ENCODE measurements around the gene RAD51B. TPM values are rescaled to one million over a fixed set of nuclear protein-coding genes. Genes with fewer than 3 reads are reported as not detected.

Gene RAD51B
- total and polyA plus RNA-seq, 5 donors = 0.88 to 5.3 (median 3.3) TPM

DNA sequence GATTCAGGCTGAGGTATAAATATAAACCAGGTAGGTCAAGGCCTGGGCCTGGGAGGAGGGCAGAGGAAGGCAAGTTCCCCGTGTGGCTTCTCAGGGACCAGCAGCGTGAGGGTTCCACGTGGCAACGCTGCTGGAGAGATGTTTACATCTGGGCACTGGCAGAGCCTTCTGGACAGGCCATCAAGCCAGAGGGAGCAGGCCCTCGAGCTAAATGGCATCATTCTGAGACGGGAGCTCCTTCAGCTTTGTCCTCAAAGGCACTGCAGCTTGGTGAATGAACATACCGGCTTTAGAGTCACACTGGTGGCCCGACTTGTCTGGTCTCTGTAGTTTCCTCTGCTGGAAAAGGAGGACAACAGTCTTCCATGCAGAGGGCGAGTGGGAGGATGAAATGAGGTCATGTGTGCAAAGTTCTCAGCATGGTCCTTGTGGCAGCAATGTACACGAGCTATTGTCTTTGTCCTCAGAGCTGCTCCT, 742.0 kb downstream of the RAD51B start:
- H3K27me3 ChIP-seq (ENCODE audit: control insufficient read depth, insufficient read depth) = no peaks in the 10 kb centered on the region
- ATAC-seq = no peak
- intact Hi-C loops (cut with DNase I) = no loop called here
- 64% methylated on average over 10 of the region's 10 CpGs for WGBS
- DNase-seq = no peak
- H3K9me3 ChIP-seq (ENCODE audit: control insufficient read depth, low read length) = no peaks in the 10 kb centered on the region
- peaks cover 14% of the 10 kb centered on the region for H3K4me1 ChIP-seq (ENCODE audit: control insufficient read depth, insufficient read depth, low read length)
- H3K4me3 ChIP-seq (ENCODE audit: low read length) = no peak overlapping the region
- no peak overlapping the region for H3K27ac ChIP-seq (ENCODE audit: low read length)

DNA sequence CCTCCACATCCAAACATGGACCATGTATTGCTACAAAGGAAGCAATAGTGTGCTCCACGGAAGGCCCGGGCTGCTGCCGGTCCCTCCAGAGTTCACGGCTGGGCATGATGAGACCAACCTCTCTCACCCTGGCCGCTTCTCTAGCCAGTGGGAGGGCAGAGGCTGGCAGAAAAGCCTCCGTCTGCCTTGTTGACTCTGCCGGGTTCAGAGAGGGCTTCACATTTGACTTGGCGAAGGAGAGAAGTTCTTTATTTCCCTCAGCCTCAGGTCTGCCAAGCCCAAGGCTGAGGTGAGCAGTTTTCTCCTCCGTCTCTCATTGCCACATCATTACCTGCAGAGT, 743.3 kb downstream of the RAD51B start:
- Histone ChIP-seq H3K27ac (ENCODE audit: low read length) (peak overlapping the region; percentile 77), H3K27me3 (ENCODE audit: control insufficient read depth, insufficient read depth) (no peaks in the 10 kb centered on the region), H3K4me1 (ENCODE audit: control insufficient read depth, insufficient read depth, low read length) (peaks cover 14% of the 10 kb centered on the region), H3K4me3 (ENCODE audit: low read length) (no peak overlapping the region), H3K9me3 (ENCODE audit: control insufficient read depth, low read length) (no peaks in the 10 kb centered on the region)
- ATAC-seq (no peak), DNase-seq (no peak)
- WGBS = 92% methylated on average over 9 of the region's 9 CpGs
- intact Hi-C loops (cut with DNase I) = no loop called here

DNA sequence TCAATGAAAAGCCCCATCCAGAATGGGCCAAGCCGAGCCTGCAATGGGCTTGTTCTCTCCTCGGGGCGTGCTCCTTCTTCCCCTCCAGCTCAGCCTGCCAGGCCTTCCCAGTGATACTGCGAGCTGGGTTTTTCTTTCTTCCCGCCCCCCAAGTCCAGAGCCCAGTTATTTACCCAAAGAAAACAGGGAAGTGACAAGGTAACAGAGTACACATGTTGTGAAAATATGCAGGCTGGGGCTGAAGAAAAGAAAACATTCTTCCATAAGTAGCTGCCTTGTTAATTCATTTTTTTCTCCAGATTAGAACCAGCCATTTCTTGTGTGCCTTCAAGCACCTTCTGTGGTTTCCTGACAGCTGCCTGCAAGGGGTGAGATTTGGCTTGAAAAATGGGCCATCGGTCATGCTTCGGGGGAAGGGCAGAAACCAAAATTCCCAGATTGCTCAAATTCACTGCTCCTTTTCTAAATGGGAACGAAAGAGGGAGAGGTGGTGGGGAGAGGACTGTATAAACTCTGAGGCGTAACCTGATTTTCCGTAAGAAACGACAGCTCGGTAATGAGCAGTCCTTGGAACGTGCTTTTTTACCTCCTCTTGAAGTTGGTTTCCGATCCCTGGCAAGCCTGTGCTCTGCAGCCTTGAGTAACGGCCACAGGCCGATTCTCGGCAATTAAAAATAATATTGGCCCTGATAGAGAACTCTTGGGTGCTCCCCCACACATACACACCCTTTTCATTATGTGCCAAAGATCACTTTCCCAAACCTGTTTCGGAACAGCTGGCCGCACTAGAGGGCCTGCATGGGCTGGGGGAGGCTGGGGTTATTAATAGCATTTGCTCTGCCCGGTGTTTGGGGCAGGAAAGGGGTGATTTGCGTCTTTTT, 743.9 kb downstream of the RAD51B start:
- intact Hi-C loops (cut with DNase I) = no loop called here
- ATAC-seq (peak; percentile 71 to 86), DNase-seq (peak; percentile 55 to 78 (median 74))
- H3K4me1 ChIP-seq (ENCODE audit: control insufficient read depth, insufficient read depth, low read length) = peaks cover 14% of the 10 kb centered on the region
- H3K27me3 ChIP-seq (ENCODE audit: control insufficient read depth, insufficient read depth) = no peaks in the 10 kb centered on the region
- H3K9me3 ChIP-seq (ENCODE audit: control insufficient read depth, low read length) = no peaks in the 10 kb centered on the region
- H3K4me3 ChIP-seq (ENCODE audit: low read length) = no peak overlapping the region
- WGBS = 58% methylated on average over 21 of the region's 21 CpGs
- H3K27ac ChIP-seq (ENCODE audit: low read length) = peak overlapping the region; percentile 77

DNA sequence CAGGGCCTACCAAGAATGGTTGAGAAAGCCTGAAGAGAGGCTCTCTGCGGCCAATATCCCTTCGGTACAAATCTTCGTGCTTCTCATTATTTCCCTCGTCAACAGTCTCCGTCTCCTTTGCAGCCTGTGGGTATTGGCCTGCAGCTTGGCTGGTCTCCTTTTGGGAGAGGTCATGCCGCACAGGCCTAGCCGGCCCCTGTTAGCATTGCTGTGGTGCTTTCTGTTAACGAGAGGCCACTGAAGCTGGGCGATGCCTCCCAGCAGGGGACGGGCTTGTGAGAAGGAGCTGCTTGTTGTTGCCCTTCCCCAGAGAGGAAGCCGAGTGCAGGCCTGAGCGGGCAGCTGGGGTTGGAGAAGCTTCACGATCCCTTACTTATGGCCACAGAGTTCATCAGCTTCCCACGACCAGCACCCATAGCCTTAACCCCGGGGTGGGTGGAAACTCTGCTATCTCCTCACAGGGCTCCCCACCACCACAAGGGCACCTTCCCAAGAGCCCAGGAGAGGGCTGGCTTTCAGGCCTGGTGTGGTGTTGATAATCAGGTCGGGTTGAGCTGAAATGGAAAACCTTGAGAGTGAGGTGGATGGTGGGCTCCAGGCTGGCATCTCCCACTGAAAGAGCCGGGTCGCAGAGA, 744.7 kb downstream of the RAD51B start:
- H3K4me1 ChIP-seq (ENCODE audit: control insufficient read depth, insufficient read depth, low read length) = peaks cover 14% of the 10 kb centered on the region
- no peaks in the 10 kb centered on the region for H3K9me3 ChIP-seq (ENCODE audit: control insufficient read depth, low read length)
- ATAC-seq = peak; percentile 45 to 54
- no peak overlapping the region for H3K4me3 ChIP-seq (ENCODE audit: low read length)
- H3K27ac ChIP-seq (ENCODE audit: low read length) = peak overlapping the region; percentile 77
- intact Hi-C loops (cut with DNase I) = no loop called here
- no peaks in the 10 kb centered on the region for H3K27me3 ChIP-seq (ENCODE audit: control insufficient read depth, insufficient read depth)
- WGBS = 79% methylated on average over 18 of the region's 18 CpGs
- DNase-seq = peak; percentile 53 to 80 (median 71)

DNA sequence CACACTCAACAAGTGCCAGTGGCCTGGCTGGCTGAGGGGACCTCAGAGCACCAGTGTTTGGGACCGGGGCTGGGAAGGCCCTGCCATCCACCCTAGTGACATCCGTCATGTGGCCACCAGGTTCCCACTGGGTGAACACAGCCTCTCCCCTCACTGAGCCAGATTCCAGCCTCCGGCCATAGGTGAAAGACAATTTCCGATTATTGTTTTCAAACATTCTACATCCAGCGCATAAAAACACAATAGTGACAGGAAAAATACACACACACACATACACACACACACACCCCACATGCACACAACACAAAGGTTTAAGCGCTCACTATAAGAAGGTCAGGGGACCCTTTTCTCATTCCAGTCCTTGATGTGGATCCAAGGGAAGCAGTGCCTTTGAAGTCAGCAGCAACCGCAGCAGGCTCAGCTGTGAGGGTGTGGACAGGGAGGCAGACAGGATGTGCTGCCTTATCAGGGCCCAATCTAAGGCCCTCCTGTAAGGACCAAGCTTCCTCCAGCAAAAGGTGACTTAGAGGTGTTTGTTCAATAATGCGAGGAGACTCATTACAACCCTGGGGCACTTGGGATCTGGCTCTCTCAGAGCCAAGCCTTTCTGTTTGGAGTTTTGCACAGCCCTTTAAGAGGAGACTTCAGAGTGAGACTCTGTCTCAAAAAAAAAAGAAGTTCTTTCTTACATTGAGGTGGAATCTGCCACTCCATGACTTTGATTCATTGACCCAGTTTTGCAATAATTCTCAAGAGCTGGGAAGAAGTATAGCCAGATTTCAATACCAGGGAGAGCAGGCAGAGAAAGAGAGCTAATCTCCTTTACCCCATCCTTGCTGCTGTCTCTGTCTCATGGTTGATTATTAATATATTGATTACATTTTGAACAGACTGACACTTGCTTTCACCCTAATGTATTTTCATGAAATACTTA, 745.5 kb downstream of the RAD51B start:
- Histone ChIP-seq H3K27ac (ENCODE audit: low read length) (peak overlapping the region; percentile 77), H3K9me3 (ENCODE audit: control insufficient read depth, low read length) (no peaks in the 10 kb centered on the region), H3K4me1 (ENCODE audit: control insufficient read depth, insufficient read depth, low read length) (peaks cover 14% of the 10 kb centered on the region), H3K27me3 (ENCODE audit: control insufficient read depth, insufficient read depth) (no peaks in the 10 kb centered on the region), H3K4me3 (ENCODE audit: low read length) (no peak overlapping the region)
- peak in 1 of 2 donors; percentile 27 for ATAC-seq
- intact Hi-C loops (cut with DNase I) = no loop called here
- 76% methylated on average over 8 of the region's 8 CpGs for WGBS
- no peak for DNase-seq

DNA sequence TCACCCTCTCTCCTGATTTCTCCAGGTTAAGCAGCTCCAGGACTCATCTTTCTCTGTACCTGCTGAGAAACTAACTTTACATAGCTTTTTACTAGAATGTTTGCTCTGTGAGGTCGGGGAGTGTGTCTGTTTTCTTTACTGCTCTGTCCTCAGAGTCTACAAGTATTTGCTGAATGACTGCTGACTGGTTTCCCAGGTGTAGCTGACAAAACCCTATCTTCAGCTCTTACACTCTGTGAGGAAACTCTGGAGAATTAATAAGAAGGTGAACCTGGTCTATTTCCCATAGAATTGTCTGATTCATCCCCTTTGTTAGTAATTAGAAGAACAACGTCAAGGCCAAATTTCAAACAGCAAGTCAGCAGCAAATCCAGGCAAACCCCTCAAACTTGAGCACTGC, 746.5 kb downstream of the RAD51B start:
- H3K27me3 ChIP-seq (ENCODE audit: control insufficient read depth, insufficient read depth) = no peaks in the 10 kb centered on the region
- H3K27ac ChIP-seq (ENCODE audit: low read length) = no peak overlapping the region
- WGBS = 88% methylated on average over 2 of the region's 2 CpGs
- DNase-seq = no peak
- no peak overlapping the region for H3K4me3 ChIP-seq (ENCODE audit: low read length)
- H3K4me1 ChIP-seq (ENCODE audit: control insufficient read depth, insufficient read depth, low read length) = peaks cover 14% of the 10 kb centered on the region
- no peaks in the 10 kb centered on the region for H3K9me3 ChIP-seq (ENCODE audit: control insufficient read depth, low read length)
- intact Hi-C loops (cut with DNase I) = no loop called here
- no peak for ATAC-seq

DNA sequence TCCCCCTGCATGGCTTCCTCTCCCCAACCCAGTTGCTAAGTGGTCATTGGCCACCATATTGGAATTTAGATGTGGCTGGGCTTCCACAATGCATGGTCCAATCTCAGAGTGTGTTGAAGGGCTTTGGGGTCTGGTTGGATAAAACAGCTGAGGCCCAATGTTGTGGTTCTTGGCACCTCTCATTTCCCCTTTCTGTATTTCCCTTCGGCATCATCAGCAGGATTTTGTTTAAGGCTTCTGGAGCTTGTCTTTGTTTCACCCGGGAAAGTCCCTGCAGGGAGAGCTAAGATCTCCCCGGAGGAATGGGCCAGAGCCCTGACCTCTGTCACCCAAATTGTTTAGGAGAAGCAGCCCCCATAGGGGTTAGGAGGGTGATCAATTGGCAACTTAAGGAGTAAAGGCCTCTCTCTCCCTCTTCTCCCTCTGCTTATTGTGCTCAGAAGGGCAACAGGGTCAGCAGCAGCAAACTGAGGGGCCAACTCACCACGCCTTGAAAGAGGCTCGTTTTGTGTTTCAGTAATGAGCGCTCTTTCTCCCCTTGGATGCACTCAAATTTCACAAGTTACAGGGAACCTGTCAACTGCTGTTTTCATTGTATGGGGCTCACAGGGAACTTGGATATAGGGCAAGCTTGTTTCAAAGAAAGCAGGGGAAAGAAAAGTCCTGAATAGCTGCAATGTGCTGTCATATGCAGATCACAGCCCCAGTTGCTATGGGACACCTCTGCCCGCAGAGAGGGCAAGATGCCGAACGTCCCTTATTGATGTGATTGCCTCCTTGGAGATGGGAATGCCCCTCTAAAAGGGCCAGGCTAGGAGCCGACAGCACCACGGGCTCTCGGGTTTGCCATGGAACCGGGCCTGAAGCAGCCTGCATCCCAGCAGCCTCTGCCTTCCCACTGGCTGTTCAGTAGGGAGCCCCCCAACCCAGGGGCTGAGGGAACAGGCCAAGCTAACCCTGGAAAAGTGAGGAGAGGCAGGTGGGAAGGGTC, 749.6 kb downstream of the RAD51B start:
- Histone ChIP-seq H3K27ac (ENCODE audit: low read length) (peak overlapping the region; percentile 9), H3K4me1 (ENCODE audit: control insufficient read depth, insufficient read depth, low read length) (peaks cover 5% of the 10 kb centered on the region), H3K9me3 (ENCODE audit: control insufficient read depth, low read length) (no peaks in the 10 kb centered on the region), H3K4me3 (ENCODE audit: low read length) (no peak overlapping the region), H3K27me3 (ENCODE audit: control insufficient read depth, insufficient read depth) (no peaks in the 10 kb centered on the region)
- intact Hi-C loops (cut with DNase I) = no loop called here
- peak in 1 of 2 donors; percentile 6 for ATAC-seq
- no peak for DNase-seq
- 81% methylated on average over 13 of the region's 13 CpGs for WGBS

DNA sequence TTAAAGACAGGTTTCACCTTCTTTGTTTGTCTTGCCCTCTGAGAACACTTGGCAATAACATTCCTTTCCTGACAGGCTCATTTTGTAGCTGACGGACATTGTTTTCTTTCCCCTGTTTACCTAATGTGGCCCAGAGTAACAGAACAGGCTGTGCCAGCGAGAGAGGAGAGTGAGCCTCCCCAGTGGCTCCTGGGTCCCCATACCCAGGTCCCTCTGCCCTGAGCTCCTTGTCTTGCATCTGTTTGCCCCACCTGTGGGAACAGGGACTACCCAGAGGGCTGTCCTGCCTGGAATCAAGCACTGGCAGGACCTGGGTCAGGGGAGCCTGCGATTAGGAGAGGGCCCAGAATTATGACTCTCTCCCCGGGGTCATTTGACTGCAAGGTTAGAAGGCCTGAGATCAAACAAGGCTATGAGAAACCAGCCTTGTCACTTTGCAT, 750.4 kb downstream of the RAD51B start:
- no peak overlapping the region for H3K4me3 ChIP-seq (ENCODE audit: low read length)
- 76% methylated on average over 4 of the region's 4 CpGs for WGBS
- ATAC-seq (peak; percentile 43 to 46), DNase-seq (no peak)
- H3K27ac ChIP-seq (ENCODE audit: low read length) = peak overlapping the region; percentile 9
- H3K27me3 ChIP-seq (ENCODE audit: control insufficient read depth, insufficient read depth) = no peaks in the 10 kb centered on the region
- intact Hi-C loops (cut with DNase I) = no loop called here
- H3K9me3 ChIP-seq (ENCODE audit: control insufficient read depth, low read length) = no peaks in the 10 kb centered on the region
- peaks cover 5% of the 10 kb centered on the region for H3K4me1 ChIP-seq (ENCODE audit: control insufficient read depth, insufficient read depth, low read length)

DNA sequence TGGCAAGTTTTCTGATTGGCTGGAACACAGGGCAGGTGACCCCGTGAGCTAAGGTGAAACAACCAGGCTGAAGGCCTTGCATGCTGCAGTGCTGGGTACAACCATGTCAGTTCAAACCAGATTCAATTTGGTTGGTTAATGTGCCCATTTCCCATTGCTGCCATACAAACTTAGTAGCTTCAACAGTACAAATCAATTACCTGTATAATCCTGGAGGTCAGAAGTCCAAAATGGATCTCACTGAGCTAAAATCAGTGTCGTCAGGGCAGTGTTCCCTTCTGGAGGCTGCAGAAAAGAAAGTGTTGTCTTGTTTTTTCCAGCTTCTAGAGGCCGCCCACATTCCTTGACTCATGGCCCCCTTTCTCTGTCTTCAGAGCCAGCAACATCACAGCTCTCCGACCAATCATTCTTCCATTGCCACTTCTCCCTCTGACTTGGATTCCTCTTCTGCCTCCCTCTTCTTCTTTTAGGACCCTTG, 751.6 kb downstream of the RAD51B start:
- no peaks in the 10 kb centered on the region for H3K27me3 ChIP-seq (ENCODE audit: control insufficient read depth, insufficient read depth)
- no peak overlapping the region for H3K27ac ChIP-seq (ENCODE audit: low read length)
- intact Hi-C loops (cut with DNase I) = no loop called here
- no peaks in the 10 kb centered on the region for H3K4me1 ChIP-seq (ENCODE audit: control insufficient read depth, insufficient read depth, low read length)
- no peaks in the 10 kb centered on the region for H3K9me3 ChIP-seq (ENCODE audit: control insufficient read depth, low read length)
- 98% methylated on average over 4 of the region's 4 CpGs for WGBS
- no peak overlapping the region for H3K4me3 ChIP-seq (ENCODE audit: low read length)
- ATAC-seq (no peak), DNase-seq (no peak)

Measured in right cardiac atrium (tissue), 5 donors.